Endothelial cell (in vitro differentiated cells): ENCODE results near the gene DYNLRB2. TPM values are rescaled to one million over a fixed set of nuclear protein-coding genes. Genes with fewer than 3 reads are reported as not detected.
A peak's percentile ranks its signal among the peaks of the same experiment; 100 is the strongest.

ENCODE experiments used
- DNase-seq: peaks from one replicate; pipeline ENCODE4 v3.0.0; 2021; ENCODE audit warnings: low spot score
- H3K27ac Mint-ChIP-seq: one replicate; pipeline ENCODE4 v1.8.0; 2021; ENCODE audit warnings: mixed read lengths, inconsistent platforms; ENCODE audit not compliant: unreplicated experiment
- H3K27me3 Mint-ChIP-seq: one replicate; pipeline ENCODE4 v1.8.0; 2021; ENCODE audit warnings: mild to moderate bottlenecking, moderate library complexity, mixed read lengths, inconsistent platforms; ENCODE audit not compliant: unreplicated experiment
- H3K36me3 Mint-ChIP-seq: one replicate; pipeline ENCODE4 v1.8.0; 2021; ENCODE audit warnings: mild to moderate bottlenecking, low read depth, mixed read lengths, inconsistent platforms; ENCODE audit not compliant: unreplicated experiment
- H3K4me1 Mint-ChIP-seq: one replicate; pipeline ENCODE4 v1.8.0; 2021; ENCODE audit warnings: mild to moderate bottlenecking, mixed read lengths, inconsistent platforms; ENCODE audit not compliant: unreplicated experiment
- H3K4me3 Mint-ChIP-seq: one replicate; pipeline ENCODE4 v1.8.0; 2021; ENCODE audit warnings: mild to moderate bottlenecking, mixed read lengths, inconsistent platforms; ENCODE audit not compliant: unreplicated experiment
- H3K9me3 Mint-ChIP-seq: one replicate; pipeline ENCODE4 v1.8.0; 2021; ENCODE audit warnings: mixed read lengths, inconsistent platforms; ENCODE audit not compliant: unreplicated experiment
- CTCF ChIP-seq: fragments of 200-600 bp; sonication (generic); IDR thresholded peaks from one replicate; pipeline ENCODE4 v1.5.0; 2021; ENCODE audit warnings: antibody characterized with exemption; ENCODE audit not compliant: unreplicated experiment
- total RNA-seq: library from RNA; stranded (reverse); fragmentation: NEBNext Ultra II Directional; extraction: Animal tissue kit (Norgen Biotek cat#: 25700); gene quantifications from one replicate; pipeline ENCODE4 v1.2.1, GENCODE V29; 2021; ENCODE audit not compliant: unreplicated experiment

The DYNLRB2 gene
- total RNA-seq, 1 donor from 2014 or later, result not detected

GRCh38 chr16:80587071-80587470 is 46.3 kb downstream of the DYNLRB2 start:
- no peak for TF ChIP-seq CTCF
- no peak overlapping the region for H3K4me3 Mint-ChIP-seq
- no peaks in the 10 kb centered on the region for H3K36me3 Mint-ChIP-seq
- no peak for DNase-seq
- no peaks in the 10 kb centered on the region for H3K27me3 Mint-ChIP-seq
- no peak overlapping the region for H3K27ac Mint-ChIP-seq
- no peaks in the 10 kb centered on the region for H3K4me1 Mint-ChIP-seq
- H3K9me3 Mint-ChIP-seq, result no peaks in the 10 kb centered on the region

- Mint-ChIP-seq H3K4me1 (no peaks in the 10 kb centered on the region), H3K27me3 (peaks cover 2% of the 10 kb centered on the region), H3K27ac (no peak overlapping the region), H3K4me3 (no peak overlapping the region), H3K36me3 (peaks cover 4% of the 10 kb centered on the region), H3K9me3 (peaks cover 3% of the 10 kb centered on the region)
- no peak for DNase-seq
- TF ChIP-seq CTCF, result no peak
Observed at GRCh38 chr16:80591071-80591915, 50.5 kb downstream of the DYNLRB2 start.

- H3K9me3 Mint-ChIP-seq, result peaks cover 5% of the 10 kb centered on the region
- no peak overlapping the region for H3K4me3 Mint-ChIP-seq
- peaks cover 2% of the 10 kb centered on the region for H3K27me3 Mint-ChIP-seq
- no peaks in the 10 kb centered on the region for H3K4me1 Mint-ChIP-seq
- peaks cover 9% of the 10 kb centered on the region for H3K36me3 Mint-ChIP-seq
- H3K27ac Mint-ChIP-seq, result no peak overlapping the region
- TF ChIP-seq CTCF, result no peak
- no peak for DNase-seq
Observed at GRCh38 chr16:80592273-80592672, 51.5 kb downstream of the DYNLRB2 start.

- H3K36me3 Mint-ChIP-seq, result peaks cover 9% of the 10 kb centered on the region
- H3K27me3 Mint-ChIP-seq, result peaks cover 2% of the 10 kb centered on the region
- H3K9me3 Mint-ChIP-seq, result peaks cover 5% of the 10 kb centered on the region
- H3K4me3 Mint-ChIP-seq, result no peak overlapping the region
- no peak overlapping the region for H3K27ac Mint-ChIP-seq
- no peak for TF ChIP-seq CTCF
- H3K4me1 Mint-ChIP-seq, result no peaks in the 10 kb centered on the region
- DNase-seq, result no peak
Observed at GRCh38 chr16:80594756-80595155, 54.0 kb downstream of the DYNLRB2 start.

- no peak for DNase-seq
- Mint-ChIP-seq H3K36me3 (peaks cover 9% of the 10 kb centered on the region), H3K27me3 (peaks cover 2% of the 10 kb centered on the region), H3K4me3 (peak overlapping the region; percentile 13), H3K4me1 (no peaks in the 10 kb centered on the region), H3K9me3 (peaks cover 5% of the 10 kb centered on the region), H3K27ac (no peak overlapping the region)
- TF ChIP-seq CTCF, result no peak
Observed at GRCh38 chr16:80596507-80597207, 55.9 kb downstream of the DYNLRB2 start.
